HL-60 (cell line): ENCODE data around the gene MAN1A2.

Source experiments
- DNase-seq, 2 experiments: peaks; one replicate each; pipeline ENCODE4 v3.0.0-alpha.2; 2010 to 2020; ENCODE audit warnings: low read depth in 1 of 2, low spot score in 1 of 2
- H3K27ac ChIP-seq: fragments of 250-450 bp; sonication (Bioruptor Pico); replicated peaks from 2 replicates; pipeline ENCODE4 v1.5.1; 2020; ENCODE audit warnings: mild to moderate bottlenecking, moderate library complexity
- H3K27me3 ChIP-seq: fragments of 250-450 bp; sonication (Bioruptor Pico); 2 replicates; pipeline ENCODE4 v1.5.1; 2021; ENCODE audit warnings: mild to moderate bottlenecking, moderate library complexity; ENCODE audit not compliant: insufficient read depth, poor library complexity, severe bottlenecking
- H3K4me3 ChIP-seq: replicated peaks from 2 replicates; pipeline ENCODE4 v1.5.1; 2011; ENCODE audit warnings: mild to moderate bottlenecking, control low read depth, low read length; ENCODE audit not compliant: insufficient read depth
- CTCF ChIP-seq: IDR thresholded peaks from one replicate; pipeline ENCODE4 v1.5.1; 2011; ENCODE audit warnings: low read length, control low read depth, inconsistent platforms; ENCODE audit not compliant: insufficient read depth
- GABPA ChIP-seq: IDR thresholded peaks from 2 replicates; pipeline ENCODE4 v1.6.1; 2012; ENCODE audit warnings: low read depth
- POLR2AphosphoS5 ChIP-seq: IDR thresholded peaks from 2 replicates; pipeline ENCODE4 v1.6.1; 2012; ENCODE audit warnings: low read depth
- SPI1 ChIP-seq: IDR thresholded peaks from 2 replicates; pipeline ENCODE4 v1.6.1; 2012; ENCODE audit warnings: low read depth, mild to moderate bottlenecking, borderline replicate concordance
- TF ChIP-seq, protein P1 (sequence below): IDR thresholded peaks from 2 replicates; pipeline ENCODE4 v1.6.1; 2012; ENCODE audit warnings: low read depth; ENCODE audit not compliant: insufficient replicate concordance

MAN1A2 gene

DNA sequence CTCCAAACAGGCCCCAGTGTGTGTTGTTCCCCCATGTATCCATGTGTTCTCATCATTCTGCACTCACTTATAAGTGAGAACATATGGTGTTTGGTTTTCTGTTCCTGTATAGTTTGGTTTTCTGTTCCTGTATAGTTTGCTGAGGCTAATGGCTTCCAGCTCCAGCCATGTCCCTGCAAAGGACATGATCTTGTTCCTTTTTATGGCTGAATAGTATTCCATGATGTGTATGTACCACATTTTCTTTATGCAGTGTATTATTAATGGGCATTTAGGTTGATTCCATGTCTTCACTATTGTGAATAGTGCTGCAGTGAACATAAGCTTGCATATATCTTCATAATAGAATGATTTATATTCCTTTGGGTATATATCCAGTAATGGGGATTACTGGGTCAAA lies 111.8 kb downstream of the MAN1A2 start:
- no peak for TF ChIP-seq CTCF
- no peak for TF ChIP-seq SPI1
- no peaks in the 10 kb centered on the region for H3K27me3 ChIP-seq
- no peak overlapping the region for H3K4me3 ChIP-seq
- no peak for DNase-seq
- no peak overlapping the region for H3K27ac ChIP-seq

DNA sequence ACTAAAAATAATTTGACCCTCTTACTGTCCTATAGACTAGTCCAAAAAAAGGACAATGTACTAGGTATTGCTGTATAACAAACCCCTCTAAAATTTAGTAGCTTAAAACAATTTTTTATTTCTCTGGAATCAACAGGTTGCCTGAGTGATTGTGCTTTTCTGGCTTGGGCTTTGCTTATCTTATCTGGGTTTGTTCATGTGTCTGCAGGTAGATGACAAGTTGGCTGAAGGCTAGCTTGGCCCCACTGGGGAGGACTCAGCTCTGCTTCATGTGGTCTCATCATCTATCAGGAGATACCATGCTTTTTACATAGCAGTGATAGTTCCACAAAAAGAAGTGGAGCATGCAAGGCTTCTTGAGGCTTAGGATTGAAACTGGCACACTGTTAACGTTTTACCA lies 114.2 kb downstream of the MAN1A2 start:
- no peaks in the 10 kb centered on the region for H3K27me3 ChIP-seq
- no peak overlapping the region for H3K27ac ChIP-seq
- H3K4me3 ChIP-seq, result no peak overlapping the region
- no peak for DNase-seq
- no peak for TF ChIP-seq CTCF
- TF ChIP-seq GABPA, result no peak
- TF ChIP-seq POLR2AphosphoS5, result no peak
- TF ChIP-seq, protein P1, sequence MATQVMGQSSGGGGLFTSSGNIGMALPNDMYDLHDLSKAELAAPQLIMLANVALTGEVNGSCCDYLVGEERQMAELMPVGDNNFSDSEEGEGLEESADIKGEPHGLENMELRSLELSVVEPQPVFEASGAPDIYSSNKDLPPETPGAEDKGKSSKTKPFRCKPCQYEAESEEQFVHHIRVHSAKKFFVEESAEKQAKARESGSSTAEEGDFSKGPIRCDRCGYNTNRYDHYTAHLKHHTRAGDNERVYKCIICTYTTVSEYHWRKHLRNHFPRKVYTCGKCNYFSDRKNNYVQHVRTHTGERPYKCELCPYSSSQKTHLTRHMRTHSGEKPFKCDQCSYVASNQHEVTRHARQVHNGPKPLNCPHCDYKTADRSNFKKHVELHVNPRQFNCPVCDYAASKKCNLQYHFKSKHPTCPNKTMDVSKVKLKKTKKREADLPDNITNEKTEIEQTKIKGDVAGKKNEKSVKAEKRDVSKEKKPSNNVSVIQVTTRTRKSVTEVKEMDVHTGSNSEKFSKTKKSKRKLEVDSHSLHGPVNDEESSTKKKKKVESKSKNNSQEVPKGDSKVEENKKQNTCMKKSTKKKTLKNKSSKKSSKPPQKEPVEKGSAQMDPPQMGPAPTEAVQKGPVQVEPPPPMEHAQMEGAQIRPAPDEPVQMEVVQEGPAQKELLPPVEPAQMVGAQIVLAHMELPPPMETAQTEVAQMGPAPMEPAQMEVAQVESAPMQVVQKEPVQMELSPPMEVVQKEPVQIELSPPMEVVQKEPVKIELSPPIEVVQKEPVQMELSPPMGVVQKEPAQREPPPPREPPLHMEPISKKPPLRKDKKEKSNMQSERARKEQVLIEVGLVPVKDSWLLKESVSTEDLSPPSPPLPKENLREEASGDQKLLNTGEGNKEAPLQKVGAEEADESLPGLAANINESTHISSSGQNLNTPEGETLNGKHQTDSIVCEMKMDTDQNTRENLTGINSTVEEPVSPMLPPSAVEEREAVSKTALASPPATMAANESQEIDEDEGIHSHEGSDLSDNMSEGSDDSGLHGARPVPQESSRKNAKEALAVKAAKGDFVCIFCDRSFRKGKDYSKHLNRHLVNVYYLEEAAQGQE, result no peak
- TF ChIP-seq SPI1, result no peak

DNA sequence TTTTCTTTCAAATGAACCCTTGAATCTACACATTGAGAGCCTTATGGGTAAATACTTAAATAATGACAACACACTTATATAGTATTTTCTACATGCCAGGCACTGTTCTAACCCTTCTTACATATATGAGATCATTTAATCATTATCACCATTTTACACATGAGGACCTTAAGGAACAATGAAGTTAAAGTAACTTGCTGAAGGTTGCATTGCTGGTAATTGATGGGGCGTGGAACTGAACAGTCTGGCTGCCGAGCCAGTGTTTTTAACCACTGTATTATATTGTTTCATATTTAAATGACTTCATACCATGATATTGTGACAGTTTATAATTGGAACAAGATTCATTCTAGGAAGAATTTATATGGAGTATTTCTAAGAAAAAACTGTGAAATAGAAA lies 126.7 kb downstream of the MAN1A2 start:
- Histone ChIP-seq H3K4me3 (no peak overlapping the region), H3K27me3 (no peaks in the 10 kb centered on the region), H3K27ac (no peak overlapping the region)
- TF ChIP-seq POLR2AphosphoS5 (no peak), SPI1 (no peak), GABPA (no peak), CTCF (no peak)
- TF ChIP-seq, protein P1, result no peak
- DNase-seq, result no peak

DNA sequence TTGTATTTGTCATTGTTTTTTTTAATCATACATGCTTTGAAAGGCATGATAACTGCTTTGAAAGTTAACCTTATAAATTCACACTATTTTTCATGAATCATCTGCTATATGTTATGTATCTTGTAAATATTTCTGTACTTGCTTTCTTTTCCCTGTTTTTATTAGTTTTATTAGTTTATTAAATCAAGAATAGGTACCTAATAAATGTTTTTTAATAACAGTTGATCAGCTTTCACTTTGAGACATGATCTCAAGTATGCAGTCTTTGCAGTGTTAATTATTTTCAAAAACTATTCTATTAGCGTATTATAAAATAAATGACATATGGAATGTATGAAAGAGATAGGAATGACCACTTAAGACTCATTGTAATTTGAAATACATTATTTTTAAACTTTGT lies 127.8 kb downstream of the MAN1A2 start:
- Histone ChIP-seq H3K4me3 (no peak overlapping the region), H3K27me3 (no peaks in the 10 kb centered on the region), H3K27ac (no peak overlapping the region)
- TF ChIP-seq CTCF (no peak), SPI1 (no peak), POLR2AphosphoS5 (no peak), GABPA (no peak)
- TF ChIP-seq, protein P1, result no peak
- no peak for DNase-seq
